ENCODE data around the gene ZMYM4.

The ZMYM4 gene

DNA sequence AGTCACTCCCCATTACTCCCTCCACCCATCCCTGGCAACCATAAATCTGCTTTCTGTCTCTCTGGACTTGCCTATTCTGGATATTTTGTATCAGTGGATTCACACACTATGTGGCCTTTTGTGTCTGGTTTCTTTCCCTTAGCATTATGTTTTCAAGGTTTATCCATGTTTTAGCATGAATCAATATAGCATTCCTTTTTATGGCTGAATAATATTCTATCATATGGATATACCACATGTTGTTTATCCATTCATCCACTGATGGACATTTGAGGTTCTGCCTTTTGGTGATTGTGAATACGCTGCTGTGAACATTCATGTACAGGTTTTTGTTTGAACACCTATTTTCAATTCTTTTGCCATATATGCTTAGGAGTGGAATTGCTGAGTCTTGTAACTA is 140.4 kb downstream of the ZMYM4 start:
- no peak for DNase-seq

DNA sequence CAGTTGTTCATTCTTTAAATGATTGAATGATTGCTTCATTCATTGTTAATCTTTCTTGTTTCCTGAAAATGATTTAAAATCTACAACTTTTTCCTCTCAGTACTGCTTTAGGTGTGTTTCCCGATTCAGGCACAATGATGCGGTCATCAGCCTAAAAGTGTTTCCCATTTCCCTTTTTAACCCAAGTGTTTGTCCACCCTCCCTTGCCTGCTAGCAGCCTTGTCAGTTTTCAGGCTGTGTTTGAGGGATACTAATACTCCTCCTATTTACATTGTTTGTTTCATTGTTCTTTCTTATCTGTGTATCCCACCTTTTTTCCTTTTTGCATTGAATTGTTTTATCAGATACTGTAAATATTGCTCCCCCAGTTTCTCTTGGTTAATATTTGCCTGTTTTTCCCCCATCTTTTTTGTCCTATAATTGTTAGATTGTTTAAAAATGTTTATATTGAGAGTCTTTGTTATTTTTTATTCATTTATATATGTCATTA is 157.6 kb downstream of the ZMYM4 start:
- peak; percentile 48 for DNase-seq

DNA sequence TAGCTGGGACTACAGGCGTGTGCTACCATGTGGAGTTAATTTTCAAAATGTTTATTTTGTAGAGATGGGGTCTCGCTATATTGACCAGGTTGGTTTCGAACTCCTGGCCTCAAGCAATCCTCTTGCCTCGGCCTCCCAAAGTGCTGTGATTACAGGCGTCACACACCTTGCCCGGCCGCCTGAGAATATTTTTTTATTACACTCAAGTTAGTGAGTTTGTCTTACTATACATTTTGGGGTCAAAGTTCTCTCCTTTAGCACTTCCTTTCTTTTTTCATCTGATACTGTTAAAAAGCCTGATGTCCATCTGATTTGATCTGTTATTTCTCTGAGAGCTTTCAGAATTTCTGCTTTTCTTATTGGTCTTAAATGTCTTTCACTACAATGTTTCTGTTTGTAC is 159.9 kb downstream of the ZMYM4 start:
- no peak for DNase-seq

DNA sequence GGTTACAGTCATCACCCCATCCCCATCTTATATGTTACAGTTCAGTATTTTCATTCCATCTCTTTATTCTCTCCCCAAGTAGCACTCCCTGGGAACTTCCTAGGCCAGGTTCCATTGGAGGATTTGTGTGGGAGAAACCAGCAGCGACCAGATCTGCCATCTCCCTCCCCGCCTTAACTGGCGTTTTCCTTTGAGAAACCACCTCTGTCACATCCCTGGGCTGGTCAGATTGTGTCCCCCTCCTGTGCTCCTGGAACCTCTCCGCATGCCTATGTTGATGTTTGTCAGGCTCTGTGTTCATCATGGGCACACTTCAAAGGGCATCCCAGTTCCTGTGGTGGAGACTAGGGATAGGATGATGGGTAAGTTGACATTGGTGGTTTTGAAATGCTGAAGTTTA is 162.3 kb downstream of the ZMYM4 start:
- no peak for DNase-seq

DNA sequence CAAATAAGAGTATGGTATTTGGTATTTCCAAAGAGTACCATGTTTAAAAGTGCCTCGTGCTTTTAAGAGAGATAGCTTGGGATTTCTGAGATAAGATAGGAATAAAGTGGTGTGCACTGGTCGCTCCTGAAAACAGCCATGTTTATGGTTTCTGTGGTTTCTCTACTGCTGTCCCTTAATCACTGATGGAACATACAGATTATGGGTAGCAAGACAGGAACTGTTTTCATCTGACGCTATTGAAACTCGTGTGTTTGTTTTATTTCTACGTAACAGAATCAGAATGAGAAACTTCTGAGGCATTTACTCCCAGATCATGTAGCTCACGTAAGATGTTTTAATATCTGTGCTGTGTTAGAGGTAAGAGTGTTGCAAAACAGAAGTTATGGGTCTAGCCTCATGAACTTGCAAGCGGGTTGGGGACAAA is 162.7 kb downstream of the ZMYM4 start:
- DNase-seq = peak; percentile 55

DNA sequence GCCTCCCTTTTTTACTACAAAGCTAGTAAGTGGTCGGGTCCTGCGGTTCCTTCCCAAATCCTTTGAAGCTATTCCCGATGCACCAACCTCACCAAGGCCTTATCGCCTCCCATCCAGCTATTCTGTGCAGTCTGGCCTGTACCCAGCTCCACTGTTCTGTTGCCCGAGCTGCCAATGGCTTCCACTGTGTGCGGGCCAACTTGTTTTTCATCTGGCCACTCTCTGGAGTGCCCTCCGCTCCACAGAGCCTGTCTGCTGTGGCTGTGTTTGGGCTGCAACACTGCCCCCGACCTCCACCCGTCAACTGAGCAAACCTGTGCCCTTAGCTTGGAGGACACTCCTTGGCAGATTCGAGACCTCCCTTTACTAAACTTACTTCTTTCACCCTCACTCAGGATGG is 163.7 kb downstream of the ZMYM4 start:
- no peak for DNase-seq

DNA sequence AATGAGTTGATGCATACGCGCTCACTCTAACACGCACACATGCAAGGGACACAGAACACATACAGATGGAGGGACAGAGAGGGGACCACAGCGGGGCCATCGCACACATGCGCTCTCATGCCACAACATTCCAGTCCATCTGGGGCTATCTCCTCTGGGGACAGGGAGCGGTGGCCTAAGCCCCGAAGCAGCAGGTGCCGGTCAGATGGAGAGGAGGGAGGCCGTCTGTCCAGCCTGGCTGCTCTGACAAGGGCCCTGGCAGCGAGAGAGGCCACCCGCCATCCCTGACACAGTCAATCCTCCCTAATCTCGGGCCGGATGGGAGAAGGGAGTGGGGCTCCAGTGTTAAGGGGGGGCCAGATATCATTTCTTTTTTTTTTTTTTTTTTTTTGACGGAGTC is 165.2 kb downstream of the ZMYM4 start:
- no peak for DNase-seq

DNA sequence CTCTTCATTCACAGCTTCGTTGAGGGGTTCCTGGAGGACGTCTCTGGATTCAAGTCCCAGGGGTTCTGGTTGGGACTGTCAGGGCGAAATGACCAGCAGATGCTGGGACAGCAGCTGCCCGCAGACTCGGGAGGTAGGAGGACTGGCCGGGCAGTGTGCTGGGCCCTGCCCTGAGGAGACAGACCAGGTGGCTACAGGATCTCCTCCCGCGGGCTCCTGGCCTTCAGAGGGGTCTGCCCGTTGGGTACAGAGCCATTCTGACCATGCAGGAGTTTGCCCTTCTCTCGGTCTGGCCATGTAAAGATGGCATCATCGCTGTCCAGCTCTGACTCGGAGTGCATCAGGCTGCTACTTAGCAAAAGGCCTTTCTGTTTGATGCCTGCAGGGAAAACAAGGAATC is 166.2 kb downstream of the ZMYM4 start:
- no peak for DNase-seq

DNA sequence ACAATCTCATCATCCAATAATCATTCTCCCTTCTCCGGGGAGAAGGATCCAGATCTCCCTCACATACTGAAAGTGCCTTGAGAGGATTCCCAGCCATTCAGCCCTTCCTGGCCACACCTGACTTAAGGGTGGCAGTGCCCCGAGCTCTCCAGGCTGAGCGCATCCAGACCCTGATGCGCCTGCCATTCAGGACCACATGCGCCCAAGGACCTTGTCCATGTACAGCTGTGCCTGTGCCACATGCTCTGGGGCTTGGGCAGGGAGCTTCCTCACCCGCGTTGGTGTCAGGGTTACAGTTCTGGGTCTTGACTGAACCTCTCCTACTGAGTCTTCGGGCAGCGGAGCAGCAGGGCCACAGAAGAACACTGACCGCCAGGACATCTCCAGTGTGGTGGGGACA is 167.6 kb downstream of the ZMYM4 start:
- DNase-seq = no peak

DNA sequence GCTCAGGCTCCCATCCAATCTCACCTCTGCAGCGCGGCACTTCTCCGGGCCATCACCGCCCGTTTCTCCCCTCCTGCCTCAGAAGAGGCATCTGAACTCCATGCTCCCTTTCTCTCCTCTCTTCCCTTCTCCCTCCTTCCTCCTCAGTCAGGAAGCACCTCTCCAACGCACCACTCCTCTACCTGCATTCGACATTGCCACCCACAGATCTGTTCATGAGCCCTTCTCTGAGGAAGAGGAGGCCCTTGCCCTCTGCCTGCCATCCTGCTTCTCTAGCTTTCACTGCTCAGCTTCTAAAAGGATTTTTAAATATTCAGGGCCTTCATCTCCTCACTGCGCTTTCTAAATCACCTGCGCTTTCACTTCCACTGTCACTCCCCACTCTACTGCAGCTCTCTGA is 168.7 kb downstream of the ZMYM4 start:
- no peak for DNase-seq

DNA sequence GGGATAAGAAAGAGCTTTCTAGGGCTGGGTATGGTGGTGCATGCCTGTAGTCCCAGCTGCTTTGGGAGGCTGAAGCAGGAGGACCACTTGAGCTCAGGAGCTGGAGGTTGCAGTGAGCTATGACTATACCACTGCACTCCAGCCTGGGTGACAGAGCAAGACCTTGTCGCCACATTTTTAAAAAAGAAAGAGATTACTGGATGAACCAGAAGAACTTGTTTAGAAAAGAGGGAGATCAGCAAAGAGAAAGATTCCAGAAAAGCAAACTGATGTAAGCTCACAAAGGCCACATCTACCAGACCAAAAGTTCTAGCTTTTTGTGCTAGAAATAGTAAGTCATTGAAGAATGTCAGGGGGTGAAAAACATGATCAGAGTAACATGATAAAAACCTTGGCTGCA is 171.1 kb downstream of the ZMYM4 start:
- no peak for DNase-seq

DNA sequence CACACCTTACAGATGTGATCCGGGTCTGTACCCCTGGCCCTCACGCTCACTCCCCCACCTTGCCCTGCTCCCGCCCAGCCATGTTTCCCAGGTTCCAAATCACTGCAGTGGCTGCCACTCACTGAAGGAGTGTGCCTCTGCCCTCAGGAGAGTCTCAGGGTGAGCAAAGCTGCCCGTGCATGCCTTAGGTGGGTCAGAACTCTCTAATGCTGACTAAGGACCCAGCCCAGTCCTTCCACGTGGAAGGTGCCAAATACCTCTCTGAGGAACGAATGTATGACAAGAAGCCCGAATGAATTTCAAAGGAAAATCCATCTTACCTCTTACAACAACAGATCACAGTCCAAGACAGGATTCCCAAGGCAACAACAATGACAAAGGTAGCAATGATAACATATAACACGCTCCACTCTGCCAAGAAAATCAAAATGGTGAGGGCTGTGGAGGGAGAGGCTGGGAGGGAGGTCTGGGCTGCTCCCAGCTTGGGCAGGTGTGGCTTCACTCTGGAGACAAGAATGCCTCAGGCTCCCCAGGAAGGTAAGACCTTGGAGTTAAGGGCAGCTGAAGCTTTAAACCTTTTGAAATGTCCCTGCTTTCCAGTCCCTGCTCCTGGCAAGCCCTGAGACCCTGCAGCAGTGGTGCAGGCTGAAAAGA is 173.5 kb downstream of the ZMYM4 start:
- no peak for DNase-seq

DNA sequence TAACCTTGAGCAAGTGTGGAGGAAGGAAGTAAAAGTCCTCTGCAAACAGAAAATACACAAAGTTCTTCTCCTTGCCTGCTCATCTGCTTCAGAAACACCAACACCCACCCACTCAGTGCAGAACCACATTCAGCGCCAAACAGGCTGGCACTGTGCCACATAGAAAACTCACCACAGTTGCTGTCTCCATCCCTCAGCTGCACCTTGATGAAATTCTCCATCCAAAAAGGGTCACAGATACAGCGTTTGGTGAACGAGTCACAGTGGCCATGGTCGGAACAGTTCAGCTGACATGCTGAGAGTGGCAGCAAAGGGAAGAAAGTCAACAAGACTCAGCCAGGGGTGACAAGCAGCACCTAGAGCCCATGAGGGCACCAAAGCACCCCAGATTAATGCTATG is 174.2 kb downstream of the ZMYM4 start:
- DNase-seq = no peak

DNA sequence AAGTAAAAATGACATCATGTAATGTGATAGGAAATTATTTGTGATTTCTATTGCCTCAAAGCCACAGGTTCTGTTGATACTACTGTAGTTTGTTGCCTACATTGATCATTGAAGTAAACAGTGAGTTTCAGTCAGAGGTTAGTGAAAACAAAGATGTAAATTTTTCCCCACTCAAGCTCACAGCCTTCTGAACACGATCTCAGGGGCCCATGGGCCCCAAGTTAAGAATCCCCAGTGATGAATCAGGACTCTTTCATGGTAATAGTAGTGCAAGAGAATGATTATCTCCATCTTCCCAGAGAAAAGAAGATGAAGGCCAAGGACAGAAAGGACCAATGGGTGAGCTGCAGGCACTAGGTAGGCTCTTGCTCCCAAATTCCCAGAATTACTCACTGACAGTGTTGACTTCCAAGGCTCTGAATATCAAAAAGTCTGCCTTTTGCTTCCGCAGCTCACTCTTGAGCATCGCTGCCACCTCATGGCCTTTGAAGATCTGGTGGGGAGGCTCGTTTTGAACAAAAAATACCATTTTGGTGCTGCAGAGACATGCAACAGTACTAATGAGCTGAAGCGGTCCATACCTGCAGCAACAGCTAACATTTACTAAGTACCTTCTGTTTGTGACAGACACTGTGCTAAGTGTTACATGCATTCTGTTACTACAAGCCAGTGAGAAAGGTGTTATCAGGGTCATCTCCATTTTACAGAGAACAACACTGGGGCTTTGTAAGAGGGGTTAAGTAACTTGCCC is 175.4 kb downstream of the ZMYM4 start:
- peak; percentile 19 for DNase-seq

DNA sequence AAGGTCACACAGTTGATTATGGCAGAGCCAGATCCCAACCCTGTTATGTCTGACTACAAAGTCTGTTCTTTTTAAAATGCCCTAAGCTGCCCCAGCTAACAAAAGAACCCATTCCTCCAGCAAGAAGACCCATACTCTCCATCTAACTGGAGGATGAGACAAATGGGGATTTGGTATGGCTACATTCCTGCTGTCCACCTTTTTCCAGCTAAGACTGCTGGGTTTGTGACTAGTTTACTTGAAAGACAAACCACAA is 175.9 kb downstream of the ZMYM4 start:
- no peak for DNase-seq

DNA sequence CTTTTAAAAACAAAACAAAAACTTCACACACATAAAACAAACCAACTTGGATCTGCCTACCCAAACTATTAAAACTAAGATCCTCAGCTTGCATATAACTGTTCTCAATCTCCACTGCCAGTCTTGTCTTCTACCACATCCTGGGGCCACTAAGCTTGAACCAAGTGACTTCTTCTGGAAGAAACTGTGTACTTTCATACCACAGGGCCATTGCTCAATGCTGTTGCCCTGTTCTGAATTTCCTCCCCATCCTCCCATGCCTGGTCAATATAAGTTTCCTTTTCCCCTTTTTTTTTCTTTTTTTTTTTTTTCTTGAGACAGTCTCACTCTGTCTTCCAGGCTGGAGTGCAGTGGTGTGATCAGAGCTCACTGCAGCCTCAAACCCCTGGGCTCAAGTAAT is 178.8 kb downstream of the ZMYM4 start:
- no peak for DNase-seq

DNA sequence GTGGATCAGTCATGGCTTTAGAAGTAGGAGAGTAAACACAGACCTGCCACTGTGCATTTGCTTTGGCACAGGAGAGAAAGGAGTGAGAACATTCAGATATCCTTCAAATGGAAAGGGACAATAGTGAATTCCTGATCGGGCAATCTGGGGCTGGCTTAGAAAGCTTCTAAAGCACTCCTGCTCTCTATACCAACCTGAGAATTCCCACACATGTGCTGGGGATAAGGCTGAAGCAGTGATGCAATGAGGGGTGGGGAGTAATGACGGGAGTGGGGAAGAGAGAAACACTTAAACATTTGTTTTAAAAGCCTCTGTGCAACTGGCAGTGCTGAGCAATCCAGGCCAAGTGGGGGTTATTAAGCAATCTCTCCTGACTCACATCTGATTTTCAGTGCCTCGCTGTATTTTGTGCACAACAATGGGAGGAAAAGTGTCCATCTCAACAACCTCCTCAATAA is 179.9 kb downstream of the ZMYM4 start:
- DNase-seq = no peak

DNA sequence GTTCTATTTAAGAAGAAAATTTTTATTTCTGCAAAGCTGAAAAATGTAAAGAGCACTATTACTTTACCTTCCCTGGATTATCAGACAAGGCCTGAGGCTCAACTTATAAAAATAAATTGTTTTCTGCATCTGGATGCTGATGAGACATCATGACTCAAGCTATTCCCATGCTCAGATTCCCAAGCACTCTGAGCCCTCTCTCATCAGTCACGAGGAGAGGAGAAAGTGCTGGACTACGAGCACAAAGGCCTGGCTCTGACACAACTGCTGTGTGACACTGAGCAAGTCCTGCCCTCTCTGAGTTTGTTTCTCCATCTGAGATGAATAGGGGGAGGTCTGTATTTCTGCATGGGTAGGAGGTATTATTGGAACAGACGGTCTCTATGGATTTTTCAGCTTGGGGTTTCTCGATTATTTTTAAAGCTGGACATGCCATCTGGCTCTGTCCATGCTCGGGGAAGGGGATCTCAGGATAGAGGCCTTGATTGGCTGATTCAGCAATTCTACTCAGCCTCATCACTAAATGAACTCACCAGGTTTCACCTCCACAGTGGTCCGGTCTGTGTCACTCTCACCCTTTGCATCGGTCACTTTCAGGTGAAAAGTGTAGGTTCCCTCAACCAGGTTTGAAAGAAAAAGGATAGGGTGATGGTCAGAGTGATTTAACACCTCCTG is 181.0 kb downstream of the ZMYM4 start:
- no peak for DNase-seq

DNA sequence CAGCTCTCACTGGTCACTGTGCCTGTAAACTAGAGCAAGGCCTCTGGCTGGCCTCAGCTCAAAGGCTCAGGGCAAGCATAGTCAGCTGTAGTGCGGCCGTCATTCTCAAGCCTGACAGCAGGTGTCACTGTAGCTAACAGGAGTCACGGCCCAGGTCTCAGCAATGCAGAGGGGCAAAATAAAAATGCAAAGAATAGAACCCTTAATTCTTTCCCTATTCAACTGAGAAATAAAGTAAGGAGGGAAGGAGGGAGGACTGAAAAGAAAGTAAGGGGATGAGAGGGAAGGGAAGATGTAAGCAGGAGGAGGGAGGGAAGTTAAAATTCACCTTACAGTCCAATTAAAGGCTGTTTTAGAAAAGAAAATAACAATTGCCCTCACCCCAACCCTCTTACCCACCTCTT is 182.6 kb downstream of the ZMYM4 start:
- peak; percentile 84 for DNase-seq

DNA sequence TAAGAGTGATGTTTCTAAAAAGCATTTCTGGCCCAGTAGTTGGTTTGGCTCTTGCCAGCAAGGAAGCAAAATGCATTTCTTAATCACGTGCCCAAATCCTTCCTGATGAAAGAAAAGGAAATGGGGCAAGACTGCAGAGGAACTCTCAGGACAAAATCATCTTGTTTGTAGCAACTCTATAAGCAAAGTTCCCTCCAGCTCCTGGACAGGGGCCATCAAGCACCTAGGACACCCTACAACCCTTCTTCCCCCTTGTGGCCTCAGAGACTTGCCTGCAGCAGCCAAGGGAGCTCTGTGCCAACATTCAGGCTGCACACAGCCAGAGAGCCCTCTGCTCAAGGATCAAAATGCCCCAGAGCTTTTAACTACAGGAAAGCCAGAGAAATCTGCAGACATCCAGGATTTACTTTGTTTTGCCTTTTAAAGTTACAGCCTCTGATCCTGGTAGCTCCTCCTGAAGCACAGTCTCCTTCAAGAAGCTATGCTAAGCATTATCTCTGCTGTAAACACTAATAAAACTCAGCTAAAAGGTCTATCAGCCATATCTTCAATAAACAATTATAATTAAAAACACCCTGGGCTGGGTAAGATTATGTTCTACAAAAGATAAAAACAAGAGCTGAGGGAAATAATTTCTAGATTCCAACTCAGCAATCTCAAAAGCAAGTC is 183.7 kb downstream of the ZMYM4 start:
- peak; percentile 58 for DNase-seq

DNA sequence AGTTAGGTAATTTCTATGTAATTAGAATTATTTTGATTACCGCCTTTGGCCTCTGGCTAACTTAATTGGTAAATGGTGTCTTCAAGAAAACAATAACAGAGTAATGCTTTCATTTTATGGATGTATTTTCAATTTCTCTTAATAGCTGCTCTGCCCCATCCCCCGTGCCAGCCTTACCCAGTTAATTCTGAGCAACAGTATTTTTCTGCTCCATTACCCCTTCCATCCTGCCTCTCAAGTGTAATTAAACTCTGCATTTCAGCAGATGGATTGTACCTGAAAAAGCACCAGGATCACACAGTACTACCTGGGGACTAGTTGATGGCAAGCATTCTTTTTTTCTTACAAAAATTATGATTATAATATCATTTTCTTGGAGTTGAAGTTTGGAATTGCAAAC is 184.5 kb downstream of the ZMYM4 start:
- DNase-seq = no peak

DNA sequence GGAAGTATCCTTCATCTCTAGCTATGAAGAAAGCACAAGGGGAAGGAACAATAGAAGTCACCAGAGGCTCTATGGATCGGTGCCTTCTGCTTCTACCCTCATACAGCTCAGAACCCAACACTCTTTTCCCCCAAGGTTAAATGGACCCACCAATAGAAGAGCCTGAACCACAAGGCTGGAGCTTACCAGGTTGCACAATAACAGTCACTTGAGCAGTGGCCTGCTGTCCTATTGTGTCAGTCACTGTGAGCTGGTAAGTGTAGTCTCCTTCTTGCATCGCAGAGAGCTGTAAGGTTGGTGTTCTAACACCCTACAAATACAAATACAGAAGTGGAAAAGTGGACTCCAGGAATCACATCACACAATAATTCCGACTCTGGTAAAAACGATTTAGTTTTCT is 185.7 kb downstream of the ZMYM4 start:
- DNase-seq = no peak

DNA sequence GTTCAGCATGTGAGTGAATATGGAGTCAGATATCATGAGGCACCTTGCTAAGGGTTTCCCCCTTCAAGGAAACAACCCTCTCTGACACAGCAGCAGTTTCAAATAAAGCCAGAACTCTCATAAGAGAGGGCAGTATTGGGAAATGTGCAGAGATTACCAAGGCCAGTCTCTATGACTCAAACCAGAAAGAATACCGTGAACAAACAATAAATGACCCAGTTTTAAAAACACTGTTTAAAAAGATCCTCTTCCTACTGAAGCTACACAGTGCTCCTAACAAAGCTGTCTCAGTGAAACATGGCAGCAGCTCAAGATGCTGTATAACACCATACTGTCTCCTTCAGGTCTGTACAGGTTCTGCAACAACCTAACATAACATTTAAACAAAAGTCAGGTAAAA is 186.1 kb downstream of the ZMYM4 start:
- DNase-seq = no peak

DNA sequence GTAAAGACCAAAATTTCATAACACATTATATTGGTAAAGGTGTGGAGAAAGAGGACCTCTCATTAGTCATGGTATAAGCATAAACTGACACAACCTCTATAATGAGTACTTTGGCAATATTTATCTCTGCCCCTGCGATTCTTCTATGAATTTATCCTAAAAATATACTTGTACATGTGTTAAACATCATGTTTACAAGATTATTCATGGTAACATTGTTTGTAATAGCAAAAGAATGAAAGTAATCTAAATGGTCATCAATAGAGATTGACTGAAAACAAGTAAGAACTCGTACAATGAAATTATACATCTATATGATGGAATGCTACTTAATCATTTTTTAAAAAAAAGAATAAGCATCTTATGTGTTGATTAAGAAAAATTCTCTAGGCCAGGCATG is 192.3 kb downstream of the ZMYM4 start:
- no peak for DNase-seq
